HepG2 (cell line): ENCODE results near the gene VANGL2.

Experiments
- ASH2L ChIP-seq: fragments of 300-600, 200-600 bp; sonication (generic); IDR thresholded peaks from 2 replicates; pipeline ENCODE4 v1.7.0; 2017; ENCODE audit warnings: low read depth, mild to moderate bottlenecking, moderate library complexity, mixed read lengths, low read length; ENCODE audit not compliant: insufficient read length
- DPF2 ChIP-seq: sonication (generic); formaldehyde crosslinking; IDR thresholded peaks from 2 replicates; pipeline ENCODE4 v1.4.0; 2020; ENCODE audit warnings: mild to moderate bottlenecking, low read depth, missing genetic modification reagents, borderline replicate concordance
- GATAD2A ChIP-seq: IDR thresholded peaks from 2 replicates; pipeline ENCODE4 v1.6.1; 2016
- MAX ChIP-seq: IDR thresholded peaks from 2 replicates; pipeline ENCODE4 v1.6.1; 2012; ENCODE audit warnings: inconsistent platforms
- SMARCC2 ChIP-seq: fragments of 450-650 bp; IDR thresholded peaks from 2 replicates; pipeline ENCODE4 v1.6.1; 2017; ENCODE audit warnings: antibody characterized with exemption, mild to moderate bottlenecking
- TP53 ChIP-seq: sonication (generic); formaldehyde crosslinking; conservative IDR thresholded peaks from 2 replicates; pipeline ENCODE4 v1.4.0; 2020; ENCODE audit warnings: missing genetic modification reagents
- U2AF2 ChIP-seq: fragments of 200-400 bp; formaldehyde crosslinking; IDR thresholded peaks from 2 replicates; pipeline ENCODE4 v1.6.1; 2017; ENCODE audit warnings: low read depth, mild to moderate bottlenecking, low read length
- ZC3H13 ChIP-seq: sonication (generic); formaldehyde crosslinking; IDR thresholded peaks from 2 replicates; pipeline ENCODE4 v1.8.1; 2023; ENCODE audit warnings: mild to moderate bottlenecking, missing genetic modification reagents, moderate library complexity
- ZNF280D ChIP-seq: sonication (generic); formaldehyde crosslinking; IDR thresholded peaks from 2 replicates; pipeline ENCODE4 v1.5.1; 2020; ENCODE audit warnings: mild to moderate bottlenecking, missing genetic modification reagents
- ZNF619 ChIP-seq: sonication (generic); formaldehyde crosslinking; IDR thresholded peaks from 2 replicates; pipeline ENCODE4 v1.4.0; 2020; ENCODE audit warnings: mild to moderate bottlenecking, missing genetic modification reagents
- ZNF652 ChIP-seq: IDR thresholded peaks from 2 replicates; pipeline ENCODE4 v1.6.1; 2016; ENCODE audit warnings: low read depth, borderline replicate concordance
- ZNF790 ChIP-seq: sonication (generic); formaldehyde crosslinking; IDR thresholded peaks from 2 replicates; pipeline ENCODE4 v1.8.0; 2022; ENCODE audit warnings: missing genetic modification reagents, mild to moderate bottlenecking, borderline replicate concordance

GRCh38 chr1:160415696-160416290 lies 15.4 kb downstream of the VANGL2 start:
- TF ChIP-seq DPF2 (CRISPR knock-in tag): no peak
- no peak for TF ChIP-seq ZNF652
- no peak for TF ChIP-seq ZNF619
- TF ChIP-seq ZC3H13 (CRISPR knock-in tag): no peak
- TF ChIP-seq ASH2L: no peak
- no peak for TF ChIP-seq U2AF2
- TF ChIP-seq GATAD2A (CRISPR knock-in tag): no peak
- TF ChIP-seq SMARCC2: no peak
- TF ChIP-seq ZNF280D (CRISPR knock-in tag): no peak
- TF ChIP-seq ZNF790: no peak
- TF ChIP-seq MAX: no peak
- TF ChIP-seq TP53: no peak
